ENCODE data around the gene DBN1. TPM values are rescaled to one million over a fixed set of nuclear protein-coding genes. Genes with fewer than 3 reads are reported as not detected.
A peak's percentile ranks its signal among the peaks of the same experiment; 100 is the strongest.

DBN1 gene
- total and polyA plus RNA-seq, 9 of the 15 experiments (the other 6 are each of a cell fraction or from before 2014, with no cell fraction given), result 0.25 to 87.2 (median 27.9) TPM

GRCh38 chr5:177471610-177472356 is 1.7 kb downstream of the DBN1 start:
- H3K4me1 ChIP-seq (replicated peaks in 1 of 2; ENCODE audit: control insufficient read depth in 2 of 2, insufficient read depth in 2 of 2, low read length in 2 of 2), result peaks cover 20 to 64% of the 10 kb centered on the region in 2 experiments
- intact Hi-C loops (cut with micrococcal nuclease), result no loop called here
- no peak overlapping the region for H2AFZ ChIP-seq (ENCODE audit: low read depth, low read length)
- no peaks in the 10 kb centered on the region for H3K9me3 ChIP-seq (replicated peaks; ENCODE audit: control insufficient read depth, insufficient read depth, low read depth, low read length)
- in situ Hi-C loops (cut with MboI), result no loop called here
- FAIRE-seq (no peak), ATAC-seq (no peak), DNase-seq (ENCODE audit: extremely low read depth in 1 of 4, low spot score in 3 of 4) (no peak)
- no peaks in the 10 kb centered on the region; the same call in 1 of the 2 replicates for H4K20me1 ChIP-seq (replicated peaks; ENCODE audit: control insufficient read depth, insufficient read depth, low read length)
- peaks cover 36% of the 10 kb centered on the region for H3K79me2 ChIP-seq (ENCODE audit: control insufficient read depth, insufficient read depth, low read length)
- no TSS peak for BruUV-seq (replicated peaks)
- H3K9ac ChIP-seq (ENCODE audit: insufficient read depth in 1 of 2, low read depth in 2 of 2, low read length in 2 of 2), result peak overlapping the region; percentile 77 to 97
- no peak overlapping the region for H3K27ac ChIP-seq (ENCODE audit: extremely low read depth, low read depth, low read length)
- H3K4me2 ChIP-seq (ENCODE audit: insufficient read depth, low read length), result peak overlapping the region; percentile 82
- peak overlapping the region; percentile 65; the same call in 1 of the 2 replicates for H3K4me3 ChIP-seq
- no peaks in the 10 kb centered on the region for H3K27me3 ChIP-seq (ENCODE audit: control insufficient read depth in 2 of 2, insufficient read depth in 2 of 2, low read length in 2 of 2)
- ChIA-PET CTCF (ENCODE audit: low intra/inter-chr PET ratio) (no interaction called here), POLR2A (interaction anchor here (0.7 to 1.6 kb wide), 5 partner anchors 8 to 24 kb away, joined by 3 to 10 read pairs (median 4); no protein-coding TSS in a partner anchor)
- H3K36me3 ChIP-seq (ENCODE audit: control insufficient read depth, insufficient read depth, low read length), result peaks cover 39% of the 10 kb centered on the region; the same call in 1 of the 3 replicates
- no peaks in the 10 kb centered on the region for H3K9me1 ChIP-seq (ENCODE audit: control insufficient read depth, insufficient read depth, low read length)
- WGBS (ENCODE audit: insufficient coverage, low coverage, missing lambda C conversion rate), result 79% methylated on average over 12 of the region's 14 CpGs
- no peak for TF ChIP-seq ZNF592 (IDR thresholded peaks at IDR 0.05)
- TF ChIP-seq RBFOX2 (IDR thresholded peaks at IDR 0.05; ENCODE audit: low read depth, low read length), result peak; percentile 13; the same call in 1 of the 2 replicates
- TF ChIP-seq FOXK2 (conservative IDR thresholded peaks at IDR 0.05 in 1 of 2, IDR thresholded peaks at IDR 0.05 in 1 of 2; ENCODE audit: low read depth in 2 of 2), result no peak
- 0 out of 2 replicates have a peak, but pooled peaks have one; percentile 20 for TF ChIP-seq ETS1 (conservative IDR thresholded peaks at IDR 0.05; ENCODE audit: control insufficient read depth, low read depth, low read length)
- TF ChIP-seq TSC22D4 (tag; IDR thresholded peaks at IDR 0.05), result no peak

Measured in K562 (cell line).